Dendritic cell treated with granulocyte-macrophage colony-stimulating factor and Interleukin-4, amounts not matched to agents 40 ng/mL and 50 ng/mL, for 4 days (primary cell): ENCODE results near the gene LAPTM5.
A peak's percentile ranks its signal among the peaks of the same experiment; 100 is the strongest.

Experiments used
- H3K27ac Mint-ChIP-seq: one replicate; pipeline ENCODE4 v1.8.0; 2022; ENCODE audit warnings: mild to moderate bottlenecking, mixed read lengths
- H3K27me3 Mint-ChIP-seq: one replicate; pipeline ENCODE4 v1.8.0; 2022; ENCODE audit warnings: mild to moderate bottlenecking, mixed read lengths
- H3K36me3 Mint-ChIP-seq: one replicate; pipeline ENCODE4 v1.8.0; 2022; ENCODE audit warnings: low read depth, mixed read lengths
- H3K4me1 Mint-ChIP-seq: one replicate; pipeline ENCODE4 v1.8.0; 2022; ENCODE audit warnings: low read depth, mixed read lengths
- H3K4me3 Mint-ChIP-seq: one replicate; pipeline ENCODE4 v1.8.0; 2022; ENCODE audit warnings: mild to moderate bottlenecking, moderate library complexity, mixed read lengths
- H3K9me3 Mint-ChIP-seq: one replicate; pipeline ENCODE4 v1.8.0; 2022; ENCODE audit warnings: mixed read lengths
- intact Hi-C: fragments of 100-400 bp; cut with micrococcal nuclease; formaldehyde crosslinking; loops from one replicate; pipeline ENCODE4 v1.15.0; 2022

The LAPTM5 gene

DNA sequence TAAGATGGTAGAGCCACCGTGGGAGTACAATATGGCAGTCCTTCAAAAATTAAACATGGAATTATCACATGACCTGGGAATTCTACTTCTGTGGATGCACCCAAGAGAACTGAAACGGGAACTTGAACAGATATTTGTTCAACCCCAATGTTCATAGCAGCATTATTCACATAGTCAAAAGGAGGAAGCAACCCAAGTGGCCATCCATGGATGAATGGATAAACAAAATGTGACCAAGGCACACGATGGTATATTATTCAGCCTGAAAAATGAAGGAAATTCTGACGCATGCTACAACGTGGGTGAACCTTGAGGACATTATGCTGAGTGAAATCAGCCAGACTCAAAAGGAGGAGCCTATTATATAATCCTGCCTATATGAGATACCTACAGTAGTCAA is 22.8 kb upstream of the LAPTM5 start:
- H3K4me3 Mint-ChIP-seq = no peak overlapping the region
- H3K27me3 Mint-ChIP-seq = peaks cover 12% of the 10 kb centered on the region
- peak overlapping the region; percentile 91 for H3K27ac Mint-ChIP-seq
- no peaks in the 10 kb centered on the region for H3K9me3 Mint-ChIP-seq
- intact Hi-C loops = loop anchor here (5.0 kb wide), 1 partner anchor 147 kb away; no protein-coding TSS in a partner anchor
- no peaks in the 10 kb centered on the region for H3K36me3 Mint-ChIP-seq
- peaks cover 57% of the 10 kb centered on the region for H3K4me1 Mint-ChIP-seq

DNA sequence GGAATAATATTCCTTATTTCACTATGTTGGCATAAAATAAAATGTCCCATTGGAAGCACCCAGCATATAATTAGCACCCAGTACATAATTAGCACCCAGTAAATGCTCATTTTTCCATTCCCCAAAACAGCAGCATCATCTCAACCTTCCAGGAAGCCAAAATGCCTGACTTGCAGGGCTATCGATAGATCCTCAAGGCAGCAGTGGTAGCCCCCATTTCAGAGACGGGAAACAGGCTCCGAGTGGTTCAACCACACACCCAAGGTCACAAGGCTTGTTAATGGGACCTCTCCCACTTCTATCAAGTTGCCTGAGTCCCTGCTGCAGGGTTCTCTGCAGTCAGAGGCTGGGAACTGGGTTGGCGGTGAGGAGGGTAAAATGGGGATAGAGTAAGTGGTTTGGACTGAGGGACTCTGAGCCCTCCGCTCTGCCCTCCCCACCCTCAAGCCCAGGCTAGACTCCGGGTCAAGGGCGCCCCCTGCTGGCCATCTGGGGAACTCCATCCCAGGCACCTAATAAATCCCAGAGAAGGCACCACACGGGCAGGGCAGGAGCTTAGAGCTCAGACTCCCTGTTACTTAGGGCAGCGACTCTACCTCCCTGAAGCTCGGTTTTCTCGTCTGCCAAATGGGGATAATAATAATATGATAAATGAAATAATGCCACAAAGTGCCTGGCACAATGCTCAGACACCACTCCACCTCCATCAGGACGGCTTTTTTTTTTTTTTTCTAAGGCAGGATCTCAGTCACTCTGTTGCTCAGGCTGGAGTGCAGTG is 21.9 kb upstream of the LAPTM5 start:
- H3K4me3 Mint-ChIP-seq = no peak overlapping the region
- peak overlapping the region; percentile 91 for H3K27ac Mint-ChIP-seq
- peaks cover 12% of the 10 kb centered on the region for H3K27me3 Mint-ChIP-seq

DNA sequence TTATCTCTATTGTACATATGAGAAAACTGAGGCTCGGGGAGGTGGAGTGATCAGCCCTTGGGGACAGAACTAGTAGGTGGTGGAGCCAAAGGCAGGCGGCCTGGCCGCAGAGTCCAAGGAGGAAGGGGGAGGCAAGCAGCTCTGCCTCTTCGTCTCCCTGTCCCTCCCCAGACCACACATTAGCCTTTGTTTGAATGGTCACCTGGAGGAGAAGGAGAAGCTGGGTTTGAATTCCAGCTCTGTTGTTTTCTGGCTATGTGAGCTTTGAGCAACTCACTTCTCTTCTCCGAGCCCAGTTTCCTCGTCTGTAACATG is 21.4 kb upstream of the LAPTM5 start:
- intact Hi-C loops = loop anchor here (1.0 to 2.0 kb wide), 2 partner anchors 22 to 60 kb away; partner anchors contain the start of gene LAPTM5
- Mint-ChIP-seq H3K27me3 (peaks cover 12% of the 10 kb centered on the region), H3K9me3 (no peaks in the 10 kb centered on the region), H3K27ac (no peak overlapping the region), H3K4me1 (peaks cover 45% of the 10 kb centered on the region), H3K4me3 (no peak overlapping the region), H3K36me3 (no peaks in the 10 kb centered on the region)

More for the DNA sequence above, 21.9 kb upstream of the LAPTM5 start:
- Mint-ChIP-seq H3K9me3 (no peaks in the 10 kb centered on the region), H3K4me1 (peaks cover 51% of the 10 kb centered on the region), H3K36me3 (no peaks in the 10 kb centered on the region)
- intact Hi-C loops = loop anchor here (1.0 to 5.0 kb wide), 3 partner anchors 23 to 148 kb away; partner anchors contain the start of gene LAPTM5

DNA sequence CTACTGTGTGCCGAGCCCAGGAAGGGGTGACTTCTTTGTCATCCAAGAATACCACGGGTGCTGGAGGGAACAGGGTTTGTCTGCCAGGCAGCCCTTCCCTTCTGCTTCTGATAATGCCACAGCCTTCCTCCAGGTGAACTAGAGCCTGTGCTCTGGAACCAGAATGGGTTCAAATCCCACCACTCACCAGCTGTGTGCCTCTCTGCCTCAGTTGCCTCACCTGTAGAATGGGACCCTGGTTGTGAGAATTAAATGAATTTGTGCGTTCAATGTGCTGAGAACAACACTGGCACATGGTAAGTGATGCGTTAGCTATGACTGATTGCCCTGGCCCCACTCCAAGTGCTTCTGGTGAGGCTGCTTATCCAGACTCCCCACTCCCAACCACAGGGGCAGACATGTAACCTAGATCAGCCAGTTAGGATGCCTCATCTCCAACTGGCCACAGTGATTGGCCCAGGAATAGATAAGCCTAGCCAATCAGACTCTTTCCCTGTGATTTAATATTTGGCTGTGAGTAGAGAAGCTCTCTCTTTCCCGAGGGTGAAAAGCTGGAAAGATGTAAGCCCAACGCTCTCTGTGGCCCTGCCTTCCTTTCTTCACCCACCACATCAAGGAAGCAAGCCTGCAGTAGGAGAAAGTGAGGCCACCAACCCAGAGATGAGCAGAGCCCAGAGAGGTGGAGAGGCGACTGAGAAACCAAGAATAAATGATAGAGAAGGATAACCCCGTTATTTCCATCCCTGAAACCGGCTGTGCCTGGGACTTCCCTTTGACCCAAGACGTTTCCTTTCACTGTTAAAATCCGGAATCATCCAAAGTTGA is 20.8 kb upstream of the LAPTM5 start:
- Mint-ChIP-seq H3K27ac (no peak overlapping the region), H3K4me3 (no peak overlapping the region)
- intact Hi-C loops = loop anchor here (2.0 kb wide), 1 partner anchor 22 kb away; the partner anchor contains the start of gene LAPTM5

DNA sequence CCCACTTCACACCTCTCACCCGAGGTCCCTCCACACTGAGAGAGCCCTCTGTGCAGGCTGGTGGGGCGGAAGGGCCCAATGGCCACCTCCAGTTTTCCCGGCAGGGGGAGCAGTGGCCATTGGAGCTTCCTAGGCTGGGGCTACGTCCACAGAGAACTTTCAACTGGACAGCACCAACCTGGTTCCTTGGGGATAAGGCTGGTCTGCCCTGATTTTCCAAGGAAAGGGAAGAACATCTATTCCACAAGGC is 20.3 kb upstream of the LAPTM5 start:
- Mint-ChIP-seq H3K9me3 (no peaks in the 10 kb centered on the region), H3K4me3 (no peak overlapping the region), H3K27ac (no peak overlapping the region), H3K36me3 (no peaks in the 10 kb centered on the region), H3K4me1 (peaks cover 34% of the 10 kb centered on the region), H3K27me3 (peaks cover 14% of the 10 kb centered on the region)
- intact Hi-C loops = loop anchor here (2.0 kb wide), 1 partner anchor 21 kb away; the partner anchor contains the start of gene LAPTM5

More for the DNA sequence above, 20.8 kb upstream of the LAPTM5 start:
- peaks cover 13% of the 10 kb centered on the region for H3K27me3 Mint-ChIP-seq
- H3K36me3 Mint-ChIP-seq = no peaks in the 10 kb centered on the region
- no peaks in the 10 kb centered on the region for H3K9me3 Mint-ChIP-seq
- peaks cover 39% of the 10 kb centered on the region for H3K4me1 Mint-ChIP-seq

DNA sequence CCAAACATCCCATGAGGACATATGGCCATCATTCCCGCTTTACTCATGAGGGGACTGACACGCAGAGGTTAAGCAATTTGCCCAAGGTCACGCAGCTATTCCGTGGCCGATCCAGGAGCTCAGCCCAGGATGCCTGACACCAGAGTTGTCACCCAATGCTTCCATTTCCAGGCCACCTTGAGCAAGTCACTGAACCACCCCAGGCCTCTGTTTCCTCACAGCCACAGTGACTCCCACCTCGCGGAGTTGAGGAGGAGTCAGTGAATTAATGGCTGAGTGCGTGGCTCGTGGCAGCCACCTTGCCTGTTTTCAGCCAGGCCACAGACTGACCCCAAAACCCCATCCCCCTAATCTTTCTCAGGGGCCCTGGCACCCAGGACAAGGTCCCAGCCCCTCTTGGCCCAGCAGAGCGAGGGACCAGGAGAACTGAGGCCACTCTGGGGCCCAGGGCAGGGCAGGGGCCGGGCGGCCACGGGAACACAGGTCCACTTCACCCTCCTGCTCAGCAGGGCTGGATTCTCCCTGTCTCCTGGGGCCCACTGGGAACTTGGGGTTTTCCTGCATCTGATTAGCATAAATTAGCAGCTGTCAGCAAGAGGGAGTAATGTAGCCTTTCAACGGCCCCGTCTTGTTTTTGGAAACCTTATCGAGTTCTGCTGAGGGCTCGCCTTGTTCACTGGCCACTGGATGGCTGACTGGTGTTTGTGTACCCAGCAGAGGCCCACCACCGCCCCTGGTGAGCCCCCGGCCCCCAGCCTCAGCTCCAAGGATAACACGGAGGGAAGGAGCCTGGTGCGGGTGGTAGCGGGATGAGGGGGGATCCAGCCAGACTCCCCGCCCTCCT is 19.7 kb upstream of the LAPTM5 start:
- Mint-ChIP-seq H3K27me3 (peaks cover 19% of the 10 kb centered on the region), H3K4me3 (no peak overlapping the region)

DNA sequence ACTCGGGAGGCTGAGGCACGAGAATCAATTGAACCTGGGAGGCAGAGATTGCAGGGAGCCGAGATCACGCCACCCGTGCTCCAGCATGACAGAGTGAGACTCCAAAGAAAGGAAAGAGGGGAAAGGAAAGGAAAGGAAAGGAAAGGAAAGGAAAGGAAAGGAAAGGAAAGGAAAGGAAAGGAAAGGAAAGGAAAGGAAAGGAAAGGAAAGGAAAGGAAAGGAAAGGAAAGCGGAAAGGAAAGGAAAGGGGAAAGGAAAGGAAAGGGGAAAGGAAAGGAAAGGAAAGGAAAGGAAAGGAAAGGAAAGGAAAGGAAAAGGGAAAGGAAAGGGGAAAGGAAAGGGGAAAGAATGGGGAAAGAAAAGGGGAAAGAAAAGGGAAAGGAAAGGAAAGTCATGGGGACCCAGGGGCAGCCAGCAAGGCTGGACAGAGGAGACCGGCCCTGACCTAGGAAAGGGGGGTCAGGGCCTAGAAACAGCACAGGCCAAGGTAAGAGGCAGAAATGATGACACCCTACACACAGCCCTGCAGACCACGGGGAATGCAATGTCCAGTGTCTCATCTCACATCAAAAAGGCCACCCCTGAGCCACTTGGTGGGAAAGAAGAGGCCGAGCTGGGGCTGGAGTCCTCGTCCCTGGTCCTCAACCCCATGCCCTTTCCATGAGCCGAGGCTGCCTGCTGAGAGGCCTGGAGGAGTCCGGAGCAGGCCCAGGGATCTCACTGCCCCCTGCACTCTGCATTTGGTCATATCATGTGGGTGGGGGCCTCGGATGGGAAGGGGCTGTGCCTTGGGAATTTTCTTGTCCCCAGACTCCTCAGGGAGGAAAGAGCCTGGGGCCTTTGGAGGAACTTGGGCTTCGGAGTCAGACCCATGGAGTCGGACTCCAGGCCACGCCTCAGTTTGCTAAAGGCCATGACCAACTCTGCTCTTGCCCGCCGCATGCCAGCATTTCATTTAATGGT is 18.8 kb upstream of the LAPTM5 start:
- Mint-ChIP-seq H3K9me3 (no peaks in the 10 kb centered on the region), H3K27me3 (peaks cover 22% of the 10 kb centered on the region), H3K36me3 (no peaks in the 10 kb centered on the region), H3K27ac (peak overlapping the region; percentile 20), H3K4me3 (no peak overlapping the region), H3K4me1 (peaks cover 23% of the 10 kb centered on the region)
- intact Hi-C loops = no loop called here

More for the DNA sequence above, 19.7 kb upstream of the LAPTM5 start:
- Mint-ChIP-seq H3K4me1 (peaks cover 29% of the 10 kb centered on the region), H3K9me3 (no peaks in the 10 kb centered on the region), H3K36me3 (no peaks in the 10 kb centered on the region), H3K27ac (no peak overlapping the region)
- intact Hi-C loops = no loop called here

DNA sequence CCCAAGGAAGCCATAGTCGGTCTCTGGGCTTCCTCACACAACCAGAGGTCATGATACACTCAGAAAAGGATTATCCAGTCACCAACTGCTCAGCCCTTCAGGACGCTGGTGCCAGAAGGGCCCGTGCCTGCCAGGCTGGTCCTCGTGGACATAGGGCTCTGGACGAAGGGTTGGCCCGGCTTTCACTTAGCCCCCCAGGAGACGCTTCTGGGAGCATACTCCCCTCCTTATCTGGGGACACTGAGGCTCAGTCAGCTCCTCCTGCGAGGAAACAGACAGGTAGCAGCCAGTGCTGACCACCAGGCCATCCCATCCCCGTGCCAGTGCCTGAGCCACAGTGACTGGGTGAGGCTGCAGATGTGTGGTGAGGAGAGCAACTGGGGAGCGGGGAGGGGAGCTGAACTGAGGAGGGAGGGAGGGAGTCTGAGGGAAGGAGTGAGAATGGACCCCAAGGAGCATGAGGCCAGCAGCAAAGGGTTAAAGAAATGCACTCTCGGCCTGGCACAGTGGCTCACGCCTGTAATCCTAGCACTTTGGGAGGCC is 17.9 kb upstream of the LAPTM5 start:
- no peaks in the 10 kb centered on the region for H3K36me3 Mint-ChIP-seq
- peaks cover 20% of the 10 kb centered on the region for H3K4me1 Mint-ChIP-seq
- no peaks in the 10 kb centered on the region for H3K9me3 Mint-ChIP-seq
- no peak overlapping the region for H3K27ac Mint-ChIP-seq
- intact Hi-C loops = no loop called here
- H3K27me3 Mint-ChIP-seq = peaks cover 23% of the 10 kb centered on the region
- no peak overlapping the region for H3K4me3 Mint-ChIP-seq

DNA sequence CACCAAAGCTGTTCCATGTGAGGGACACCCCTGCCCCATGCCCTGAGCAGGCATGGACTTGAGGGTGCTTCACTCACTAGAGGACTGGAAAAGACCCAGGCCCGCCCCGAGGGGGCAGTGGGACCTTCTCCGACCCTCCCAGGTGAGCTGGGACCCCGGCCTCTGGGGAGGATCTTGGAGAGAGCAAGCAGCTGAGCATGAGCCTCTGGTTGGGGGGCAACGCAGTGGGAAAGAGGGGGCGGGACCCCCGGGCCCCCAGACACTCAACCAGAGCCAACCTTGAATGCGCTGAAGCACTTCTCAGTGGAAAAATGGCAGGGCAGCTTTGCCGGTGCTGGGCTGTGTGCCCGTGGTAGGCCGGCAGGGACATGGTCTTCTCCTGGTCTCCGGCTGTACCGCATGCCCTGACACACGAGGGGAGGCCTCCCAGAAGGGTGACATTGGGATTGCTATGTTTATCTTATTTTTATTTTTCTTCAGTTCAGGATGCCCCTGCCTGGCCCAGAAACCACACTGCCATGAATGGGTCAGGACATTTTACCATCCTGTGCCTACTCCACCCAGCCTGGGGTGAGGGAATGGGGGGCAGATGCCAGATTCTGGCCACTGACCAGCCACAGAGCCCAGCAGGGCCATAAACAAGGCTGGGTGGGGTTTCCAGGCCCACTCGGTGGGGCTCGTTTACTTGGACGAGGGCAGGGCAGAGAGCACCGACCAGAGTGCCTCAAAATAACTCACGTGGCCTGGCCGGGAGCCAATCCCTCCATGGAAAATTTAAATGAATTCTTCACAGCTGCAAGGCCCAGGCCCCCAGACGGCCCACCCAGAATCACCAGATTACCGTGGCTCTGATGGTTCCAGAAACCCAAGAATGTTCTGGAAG is 17.2 kb upstream of the LAPTM5 start:
- Mint-ChIP-seq H3K4me3 (no peak overlapping the region), H3K27me3 (peaks cover 23% of the 10 kb centered on the region), H3K27ac (no peak overlapping the region), H3K4me1 (peaks cover 12% of the 10 kb centered on the region), H3K9me3 (no peaks in the 10 kb centered on the region), H3K36me3 (no peaks in the 10 kb centered on the region)
- intact Hi-C loops = no loop called here

DNA sequence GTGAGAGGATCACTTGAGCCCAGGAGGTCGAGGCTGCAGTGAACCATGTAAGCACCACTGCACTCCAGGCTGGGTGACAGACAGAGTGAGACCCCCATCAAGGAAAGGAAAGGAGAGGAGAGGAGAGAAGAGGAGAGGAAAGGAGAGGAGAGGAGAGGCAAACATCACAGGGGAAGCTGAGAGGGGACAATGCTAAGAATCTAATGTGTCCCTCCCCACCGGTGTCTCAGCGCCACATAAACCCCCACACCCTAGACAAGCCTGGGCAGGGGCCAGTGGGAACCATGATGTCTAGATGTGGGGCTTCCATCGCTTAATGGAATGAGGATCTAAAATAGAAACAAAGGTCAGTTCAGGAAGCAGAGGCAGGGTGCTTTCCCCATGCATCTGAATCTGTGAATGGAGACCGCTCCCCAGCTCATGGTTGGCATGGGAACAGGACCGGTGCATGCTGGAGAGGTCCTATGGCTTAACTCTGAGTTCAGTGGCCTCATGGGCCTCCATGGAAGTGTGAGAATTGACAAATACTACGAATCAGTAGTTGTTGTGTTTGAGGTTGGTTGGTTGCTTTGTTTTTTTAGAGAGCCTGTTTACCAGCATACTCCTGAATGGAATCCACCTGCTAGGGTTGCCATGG is 16.3 kb upstream of the LAPTM5 start:
- Mint-ChIP-seq H3K27me3 (peaks cover 30% of the 10 kb centered on the region), H3K9me3 (no peaks in the 10 kb centered on the region), H3K36me3 (no peaks in the 10 kb centered on the region), H3K4me3 (no peak overlapping the region), H3K27ac (no peak overlapping the region), H3K4me1 (peaks cover 12% of the 10 kb centered on the region)
- intact Hi-C loops = no loop called here

DNA sequence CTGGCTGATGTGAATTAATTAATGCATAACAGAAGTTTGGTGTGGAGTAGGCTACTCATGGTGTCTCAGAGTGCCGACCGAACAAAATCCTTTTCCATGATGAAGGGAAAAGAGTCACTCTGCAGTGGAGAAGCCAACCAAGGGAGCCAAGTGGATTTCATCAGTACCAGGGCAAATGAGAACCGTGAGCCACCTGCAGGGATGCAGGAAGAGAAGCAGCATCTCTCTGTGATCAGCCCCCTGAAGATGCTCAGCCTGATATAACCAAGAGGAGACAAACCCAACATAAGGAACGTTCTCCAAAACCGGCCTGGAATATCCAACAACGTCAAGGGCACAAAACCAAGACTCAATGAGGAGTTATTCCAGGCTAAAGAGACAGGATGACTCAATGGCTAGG is 13.4 kb upstream of the LAPTM5 start:
- H3K27ac Mint-ChIP-seq = no peak overlapping the region
- peaks cover 15% of the 10 kb centered on the region for H3K4me1 Mint-ChIP-seq
- H3K27me3 Mint-ChIP-seq = peaks cover 25% of the 10 kb centered on the region
- no peaks in the 10 kb centered on the region for H3K36me3 Mint-ChIP-seq
- H3K4me3 Mint-ChIP-seq = no peak overlapping the region
- intact Hi-C loops = no loop called here
- H3K9me3 Mint-ChIP-seq = no peaks in the 10 kb centered on the region

DNA sequence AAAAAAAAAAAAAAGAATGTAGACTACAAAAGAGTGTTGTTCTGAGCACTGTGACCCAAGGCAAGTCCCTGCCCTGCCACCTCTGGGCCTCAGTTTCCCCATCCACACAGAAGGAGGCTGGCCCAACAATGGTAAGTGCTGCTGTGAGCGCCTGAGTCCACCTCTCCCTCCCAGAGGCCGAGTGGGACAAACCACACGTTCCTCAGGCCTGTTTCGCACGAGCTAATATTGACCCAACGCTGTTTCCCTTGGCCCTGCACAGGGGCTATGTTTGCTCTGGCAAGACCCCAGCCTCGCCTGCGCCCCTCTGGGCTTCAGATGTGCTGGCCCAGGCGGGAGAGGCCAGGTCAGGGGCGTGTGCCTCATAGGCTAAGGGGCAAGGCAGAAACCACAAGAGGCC is 12.6 kb upstream of the LAPTM5 start:
- H3K9me3 Mint-ChIP-seq = no peaks in the 10 kb centered on the region
- H3K4me3 Mint-ChIP-seq = no peak overlapping the region
- H3K27me3 Mint-ChIP-seq = peaks cover 21% of the 10 kb centered on the region
- peaks cover 15% of the 10 kb centered on the region for H3K4me1 Mint-ChIP-seq
- H3K27ac Mint-ChIP-seq = no peak overlapping the region
- intact Hi-C loops = no loop called here
- no peaks in the 10 kb centered on the region for H3K36me3 Mint-ChIP-seq
